ENCODE results near the gene DHRS3. TPM values are rescaled to one million over a fixed set of nuclear protein-coding genes. Genes with fewer than 3 reads are reported as not detected.

DHRS3 gene
- total and polyA plus RNA-seq, 2 of the 13 experiments (the other 11 are each of a cell fraction or from before 2014, with no cell fraction given): 48.5 to 90.5 TPM

DNA sequence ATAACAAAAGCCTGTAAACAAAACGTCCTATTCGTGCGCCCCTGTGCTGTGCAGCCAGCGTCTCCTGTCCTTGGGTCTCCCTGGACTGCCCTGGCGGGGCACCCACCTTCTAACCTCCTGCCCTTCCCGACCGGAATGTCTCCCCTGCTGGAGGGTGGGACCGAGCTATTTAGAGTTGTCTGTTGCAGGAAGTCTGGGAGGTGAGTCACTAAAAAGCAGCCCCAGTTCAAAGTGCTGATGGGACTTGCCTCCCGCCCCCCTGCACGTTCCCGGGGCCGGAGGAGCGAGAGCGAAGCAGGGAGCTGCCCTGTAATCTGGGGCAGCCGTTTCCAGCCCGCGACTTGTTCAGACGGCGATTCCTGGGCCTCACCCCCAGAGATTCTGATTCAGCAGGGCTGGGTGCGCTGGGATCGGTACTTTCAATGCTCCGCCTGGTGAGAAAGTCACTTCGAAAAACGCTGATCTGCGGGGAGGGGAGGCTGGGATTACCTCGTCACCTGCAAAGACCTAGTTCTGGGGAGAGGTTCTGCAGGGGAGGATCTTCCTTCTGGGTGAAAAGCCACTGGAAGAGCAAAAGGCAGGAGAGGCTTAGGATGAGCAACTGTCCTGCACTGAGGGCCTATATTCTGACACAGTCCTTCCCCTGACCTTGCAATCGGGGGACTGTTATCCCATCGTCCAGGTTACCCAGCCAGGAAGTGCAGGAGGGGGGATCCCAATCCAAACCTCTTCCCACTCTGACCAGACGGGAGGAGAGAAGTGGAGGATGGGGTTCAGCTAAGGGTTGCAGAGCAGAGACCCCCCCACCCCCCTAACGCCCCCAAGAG is 1.2 kb upstream of the DHRS3 start (continued):
- peak; percentile 77 for TF ChIP-seq ZMYM3 (CRISPR knock-in tag; IDR thresholded peaks at IDR 0.05)
- peak; percentile 19; the same call in 1 of the 2 replicates for TF ChIP-seq REPIN1 (CRISPR knock-in tag; IDR thresholded peaks at IDR 0.05; ENCODE audit: borderline replicate concordance, low read depth)
- peak; percentile 58; the same call in 1 of the 2 replicates for TF ChIP-seq ZMYM4 (CRISPR knock-in tag; IDR thresholded peaks at IDR 0.05)
- 0 out of 2 replicates have a peak, but pooled peaks have one; percentile 16 for TF ChIP-seq ZFP37 (CRISPR knock-in tag; IDR thresholded peaks at IDR 0.05; ENCODE audit: borderline replicate concordance)
- no peak for TF ChIP-seq CSRNP1 (CRISPR knock-in tag; IDR thresholded peaks at IDR 0.05)
- TF ChIP-seq ZNF138 (CRISPR knock-in tag; IDR thresholded peaks at IDR 0.05; ENCODE audit: low read depth): 0 out of 2 replicates have a peak, but pooled peaks have one; percentile 75
- peak; percentile 78; the same call in 1 of the 2 replicates for TF ChIP-seq ZNF543 (CRISPR knock-in tag; IDR thresholded peaks at IDR 0.05)
- TF ChIP-seq, protein P1, sequence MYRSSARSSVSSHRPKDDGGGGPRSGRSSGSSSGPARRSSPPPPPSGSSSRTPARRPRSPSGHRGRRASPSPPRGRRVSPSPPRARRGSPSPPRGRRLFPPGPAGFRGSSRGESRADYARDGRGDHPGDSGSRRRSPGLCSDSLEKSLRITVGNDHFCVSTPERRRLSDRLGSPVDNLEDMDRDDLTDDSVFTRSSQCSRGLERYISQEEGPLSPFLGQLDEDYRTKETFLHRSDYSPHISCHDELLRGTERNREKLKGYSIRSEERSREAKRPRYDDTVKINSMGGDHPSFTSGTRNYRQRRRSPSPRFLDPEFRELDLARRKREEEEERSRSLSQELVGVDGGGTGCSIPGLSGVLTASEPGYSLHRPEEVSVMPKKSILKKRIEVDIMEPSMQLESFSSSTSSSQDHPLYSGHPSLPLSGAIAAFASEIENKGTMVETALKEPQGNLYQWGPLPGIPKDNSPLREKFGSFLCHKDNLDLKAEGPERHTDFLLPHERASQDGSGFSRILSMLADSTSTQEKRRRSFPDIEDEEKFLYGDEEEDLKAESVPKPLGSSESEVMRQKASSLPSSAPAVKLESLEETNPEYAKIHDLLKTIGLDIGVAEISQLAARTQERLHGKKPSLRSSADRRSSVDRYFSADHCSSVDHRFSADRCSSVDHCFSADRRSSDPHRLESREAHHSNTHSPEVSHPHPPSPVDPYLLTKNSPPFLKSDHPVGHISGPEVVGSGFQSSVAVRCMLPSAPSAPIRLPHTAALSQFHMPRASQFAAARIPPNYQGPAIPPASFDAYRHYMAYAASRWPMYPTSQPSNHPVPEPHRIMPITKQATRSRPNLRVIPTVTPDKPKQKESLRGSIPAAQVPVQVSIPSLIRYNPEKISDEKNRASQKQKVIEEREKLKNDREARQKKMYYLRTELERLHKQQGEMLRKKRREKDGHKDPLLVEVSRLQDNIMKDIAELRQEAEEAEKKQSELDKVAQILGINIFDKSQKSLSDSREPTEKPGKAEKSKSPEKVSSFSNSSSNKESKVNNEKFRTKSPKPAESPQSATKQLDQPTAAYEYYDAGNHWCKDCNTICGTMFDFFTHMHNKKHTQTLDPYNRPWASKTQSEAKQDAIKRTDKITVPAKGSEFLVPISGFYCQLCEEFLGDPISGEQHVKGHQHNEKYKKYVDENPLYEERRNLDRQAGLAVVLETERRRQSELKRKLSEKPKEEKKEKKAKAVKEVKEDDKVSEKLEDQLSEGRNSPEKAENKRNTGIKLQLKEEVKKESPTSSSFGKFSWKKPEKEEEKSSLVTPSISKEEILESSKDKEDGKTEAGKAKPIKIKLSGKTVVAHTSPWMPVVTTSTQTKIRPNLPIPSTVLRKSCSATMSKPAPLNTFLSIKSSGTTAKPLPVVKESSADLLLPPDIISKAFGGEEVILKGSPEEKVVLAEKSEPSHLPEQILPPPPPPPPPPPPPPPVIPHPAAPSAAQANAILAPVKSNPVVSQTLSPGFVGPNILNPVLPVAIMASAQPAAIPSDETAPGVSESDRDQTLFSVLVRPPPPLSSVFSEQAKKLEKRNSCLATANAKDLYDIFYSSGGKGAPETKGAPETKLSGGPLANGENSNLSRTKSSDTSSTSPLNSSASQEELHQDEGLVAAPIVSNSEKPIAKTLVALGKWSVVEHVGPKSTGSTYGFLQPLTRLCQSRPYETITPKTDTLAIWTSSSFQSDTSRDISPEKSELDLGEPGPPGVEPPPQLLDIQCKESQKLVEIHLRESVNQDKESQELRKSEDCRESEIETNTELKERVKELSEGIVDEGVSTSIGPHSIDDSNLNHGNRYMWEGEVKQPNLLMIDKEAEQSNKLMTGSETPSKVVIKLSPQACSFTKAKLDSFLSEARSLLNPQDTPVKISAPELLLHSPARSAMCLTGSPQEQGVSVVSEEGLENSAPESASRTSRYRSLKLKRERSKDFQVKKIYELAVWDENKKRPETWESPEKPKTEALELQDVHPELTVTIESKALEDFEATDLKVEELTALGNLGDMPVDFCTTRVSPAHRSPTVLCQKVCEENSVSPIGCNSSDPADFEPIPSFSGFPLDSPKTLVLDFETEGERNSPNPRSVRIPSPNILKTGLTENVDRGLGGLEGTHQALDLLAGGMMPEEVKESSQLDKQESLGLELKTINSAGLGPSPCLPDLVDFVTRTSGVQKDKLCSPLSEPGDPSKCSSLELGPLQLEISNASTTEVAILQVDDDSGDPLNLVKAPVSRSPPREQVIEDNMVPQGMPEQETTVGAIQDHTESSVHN (CRISPR knock-in tag; IDR thresholded peaks at IDR 0.05): no peak
- TF ChIP-seq ZNF562 (CRISPR knock-in tag; IDR thresholded peaks at IDR 0.05; ENCODE audit: borderline replicate concordance): no peak
- TF ChIP-seq HOXA9 (CRISPR knock-in tag; IDR thresholded peaks at IDR 0.05; ENCODE audit: borderline replicate concordance): 0 out of 2 replicates have a peak, but pooled peaks have one; percentile 50
- no peak for TF ChIP-seq ZFAT (CRISPR knock-in tag; conservative IDR thresholded peaks at IDR 0.05)
- TF ChIP-seq ARNT2 (CRISPR knock-in tag; IDR thresholded peaks at IDR 0.05; ENCODE audit: low read depth): peak; percentile 87
- no peak for TF ChIP-seq CREB3 (CRISPR knock-in tag; IDR thresholded peaks at IDR 0.05)
